HG03095 (cell line): ENCODE data around the gene RSPH10B2.
"Not testable (repeated sequence)": the region's sequence is repeated elsewhere in the genome, so short reads cannot be mapped to it uniquely, and the experiment has no call there.

ENCODE experiments used
- ATAC-seq: cut with Tn5 transposase; IDR thresholded peaks from one replicate; pipeline ENCODE4 v1.9.1; 2021; ENCODE audit warnings: moderate library complexity; ENCODE audit not compliant: unreplicated experiment

The RSPH10B2 gene

DNA sequence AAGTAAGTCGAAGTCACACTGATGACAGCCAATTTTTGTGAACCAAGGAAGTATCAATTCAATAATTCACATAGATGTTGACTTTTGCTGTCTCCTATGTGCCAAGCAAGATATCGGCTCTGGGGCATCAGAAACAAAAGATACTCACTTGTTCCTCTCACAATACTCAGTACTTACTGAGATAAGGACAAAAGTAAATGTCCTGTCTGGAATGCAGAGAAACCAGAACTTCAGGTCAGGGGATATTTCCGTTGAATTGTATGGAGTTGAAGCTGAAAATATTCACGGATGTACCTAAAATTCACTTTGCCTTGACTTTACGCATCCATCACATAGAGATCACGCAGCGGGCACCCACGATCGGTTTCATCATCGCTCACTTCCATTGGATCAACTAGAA lies 83.2 kb downstream of the RSPH10B2 start:
- ATAC-seq = not testable (repeated sequence)

- not testable (repeated sequence) for ATAC-seq
Observed at GRCh38 chr7:6842278-6842921, 88.5 kb downstream of the RSPH10B2 start.

GRCh38 chr7:6843092-6843491 lies 89.2 kb downstream of the RSPH10B2 start:
- ATAC-seq = not testable (repeated sequence)

DNA sequence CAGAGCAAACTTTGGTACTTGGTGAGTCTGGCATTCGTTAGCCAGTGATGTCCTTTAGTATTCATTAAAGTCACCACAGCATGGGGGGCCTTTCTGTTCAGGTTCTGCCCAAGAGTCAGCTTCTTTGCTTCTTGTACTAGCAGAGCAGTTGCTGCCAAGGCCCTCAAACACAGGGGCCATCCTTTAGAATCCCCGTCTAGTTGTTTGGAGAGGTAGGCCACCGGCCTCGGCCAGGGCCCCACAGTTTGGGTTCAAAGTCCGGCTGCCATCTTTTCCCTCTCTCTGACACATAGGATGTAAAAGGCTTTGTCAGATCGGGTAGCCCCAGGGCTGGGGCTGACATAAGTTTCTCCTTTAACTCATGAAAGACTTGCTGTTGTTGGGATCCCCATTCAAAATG lies 89.8 kb downstream of the RSPH10B2 start:
- ATAC-seq = not testable (repeated sequence)

DNA sequence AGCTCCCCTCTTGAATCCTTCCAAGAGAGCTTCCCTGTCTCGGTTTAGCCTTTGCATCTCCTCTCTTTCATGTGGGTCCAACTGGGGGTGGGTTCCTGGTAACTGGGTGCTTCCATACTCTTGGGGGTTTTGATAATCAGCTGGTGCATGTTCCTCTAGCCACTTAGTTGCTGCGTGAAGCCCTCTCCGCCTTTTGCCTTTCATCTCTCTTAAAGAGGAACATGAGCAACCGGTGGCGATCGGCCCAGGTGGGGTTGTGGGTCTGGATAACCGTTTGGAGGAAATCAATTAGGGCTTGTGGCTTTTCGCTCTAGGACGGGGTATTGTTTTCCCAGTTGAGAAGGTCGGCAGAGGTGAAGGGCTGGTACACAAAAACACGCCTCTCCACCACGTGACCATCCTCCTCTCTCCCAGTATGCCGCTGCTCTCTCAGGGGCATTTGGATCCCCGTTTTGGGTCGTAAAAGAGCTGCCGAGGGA lies 92.1 kb downstream of the RSPH10B2 start:
- ATAC-seq = not testable (repeated sequence)

DNA sequence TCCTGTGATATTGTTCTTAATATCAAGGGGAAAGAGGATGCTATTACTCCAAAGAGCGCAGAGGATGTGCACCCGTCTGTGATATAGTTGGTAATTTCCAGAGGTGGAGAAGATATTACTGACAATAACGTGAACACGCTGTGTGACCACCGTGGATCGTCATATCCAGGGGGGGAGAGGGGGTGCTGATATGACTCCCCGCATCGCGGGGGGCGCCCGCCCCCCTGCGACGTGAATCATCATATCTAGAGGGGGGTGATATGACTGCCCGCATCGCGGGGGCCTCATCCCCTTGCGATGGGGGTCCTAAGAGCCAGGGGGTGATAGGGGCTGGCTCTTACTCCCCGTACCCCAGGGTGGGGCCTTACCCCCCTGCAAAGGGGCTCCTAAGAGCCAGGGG lies 93.8 kb downstream of the RSPH10B2 start:
- not testable (repeated sequence) for ATAC-seq
